Measurements from ENCODE around the gene FAN1.

The FAN1 gene

GRCh38 chr15:30921781-30922479 is 18.2 kb downstream of the FAN1 start:
- DNase-seq, result no peak

GRCh38 chr15:30922480-30923311 is 19.0 kb downstream of the FAN1 start:
- no peak for DNase-seq

- no peak for DNase-seq
These were observed 19.7 kb downstream of the FAN1 start for GRCh38 chr15:30923429-30923828.

GRCh38 chr15:30924353-30924752 is 20.6 kb downstream of the FAN1 start:
- no peak for DNase-seq

- no peak for DNase-seq
These were observed 22.0 kb downstream of the FAN1 start for GRCh38 chr15:30925686-30926085.

GRCh38 chr15:30926161-30926560 is 22.4 kb downstream of the FAN1 start:
- no peak for DNase-seq

- no peak for DNase-seq
These were observed 23.5 kb downstream of the FAN1 start for GRCh38 chr15:30927148-30927761.

- DNase-seq, result no peak
These were observed 24.4 kb downstream of the FAN1 start for GRCh38 chr15:30928076-30928475.

GRCh38 chr15:30929064-30929669 is 25.5 kb downstream of the FAN1 start:
- DNase-seq, result no peak

- no peak for DNase-seq
These were observed 26.3 kb downstream of the FAN1 start for GRCh38 chr15:30929982-30930381.

GRCh38 chr15:30930422-30930821 is 26.7 kb downstream of the FAN1 start:
- no peak for DNase-seq

- no peak for DNase-seq
These were observed 29.6 kb downstream of the FAN1 start for GRCh38 chr15:30933293-30933692.

GRCh38 chr15:30939161-30939560 is 35.4 kb downstream of the FAN1 start:
- no peak for DNase-seq

GRCh38 chr15:30940359-30940758 is 36.6 kb downstream of the FAN1 start:
- no peak for DNase-seq

GRCh38 chr15:30941520-30941919 is 37.8 kb downstream of the FAN1 start:
- no peak for DNase-seq

- DNase-seq, result no peak
These were observed 40.1 kb downstream of the FAN1 start for GRCh38 chr15:30943654-30944335.

GRCh38 chr15:30953183-30953582 is 49.5 kb downstream of the FAN1 start:
- DNase-seq, result no peak

GRCh38 chr15:30953731-30954378 is 50.1 kb downstream of the FAN1 start:
- DNase-seq, result no peak

GRCh38 chr15:30954674-30955073 is 51.0 kb downstream of the FAN1 start:
- DNase-seq, result no peak

- DNase-seq, result no peak
These were observed 52.8 kb downstream of the FAN1 start for GRCh38 chr15:30956216-30957124.

- no peak for DNase-seq
These were observed 54.5 kb downstream of the FAN1 start for GRCh38 chr15:30958219-30958618.
